K562 (cell line): ENCODE data around the gene LYPD6B. TPM values are rescaled to one million over a fixed set of nuclear protein-coding genes. Genes with fewer than 3 reads are reported as not detected.

ENCODE experiments used
- ATAC-seq: fragments of 200-7000 bp; cut with Tn5 transposase; 3 replicates; pipeline ENCODE4 v1.9.1; 2020; ENCODE audit warnings: moderate library complexity
- BruUV-seq: library from RNA; stranded (reverse); fragments of 400-500 nt; replicated peaks from 2 replicates; lab custom pipeline; 2021; lab: Mats Ljungman, UMichigan
- CTCF ChIA-PET: fragments of 300-600 bp; formaldehyde crosslinking; extraction: SDS; loops from one replicate; lab custom pipeline; 2021; ENCODE audit warnings: low intra/inter-chr PET ratio; lab: Yijun Ruan, JAX
- POLR2A ChIA-PET: fragments of 300-600, 350-650 bp; sonication (Branson Sonifier 250); formaldehyde crosslinking; extraction: SDS; loops from one replicate; lab custom pipeline; 2021; ENCODE audit warnings: antibody characterized with exemption, inconsistent platforms; lab: Yijun Ruan, JAX
- DNase-seq, 4 experiments: peaks; one replicate each; pipeline versions ENCODE4 v3.0.0 to v3.0.0-alpha.2; 2011 to 2018; ENCODE audit warnings: low spot score in 3 of 4, mixed read lengths in 3 of 4; ENCODE audit errors: extremely low read depth in 1 of 4
- FAIRE-seq: peaks from 2 replicates; lab custom pipeline; 2011; peaks lifted over from hg19 to GRCh38; lab: Jason Lieb, UNC
- H2AFZ ChIP-seq: 2 replicates; pipeline ENCODE4 v1.6.0; 2011; ENCODE audit warnings: low read depth, low read length, control low read depth, inconsistent platforms
- H3K27ac ChIP-seq: fragments of 200-600 bp; 3 replicates; pipeline ENCODE4 v1.8.0; 2011; ENCODE audit warnings: low read depth, mild to moderate bottlenecking, control low read depth, inconsistent platforms, low read length, moderate library complexity, mixed read lengths; ENCODE audit errors: extremely low read depth
- H3K27me3 ChIP-seq, 2 experiments: fragments of 300-600 bp in 1 of 2; 2 replicates in 1 of 2; 3 replicates in 1 of 2; pipeline versions ENCODE4 v1.6.0 to v1.8.0; 2011; ENCODE audit warnings: inconsistent platforms in 2 of 2, low read length in 2 of 2, mild to moderate bottlenecking in 1 of 2, mixed read lengths in 1 of 2, moderate library complexity in 1 of 2; ENCODE audit not compliant: control insufficient read depth in 2 of 2, insufficient read depth in 2 of 2
- H3K36me3 ChIP-seq: fragments of 300-600 bp; 3 replicates; pipeline ENCODE4 v1.8.0; 2011; ENCODE audit warnings: mild to moderate bottlenecking, low read length, inconsistent platforms; ENCODE audit not compliant: control insufficient read depth, insufficient read depth
- H3K4me1 ChIP-seq, 2 experiments: fragments of 200-600 bp in 1 of 2; replicated peaks in 1 of 2; 2 replicates in 1 of 2; 3 replicates in 1 of 2; pipeline versions ENCODE4 v1.5.1 to v1.8.0; 2011; ENCODE audit warnings: inconsistent platforms in 2 of 2, low read length in 2 of 2, mild to moderate bottlenecking in 1 of 2, mixed read lengths in 1 of 2, moderate library complexity in 1 of 2; ENCODE audit not compliant: control insufficient read depth in 2 of 2, insufficient read depth in 2 of 2
- H3K4me2 ChIP-seq: 2 replicates; pipeline ENCODE4 v1.6.1; 2011; ENCODE audit warnings: low read length, control low read depth, inconsistent platforms, mixed read lengths; ENCODE audit not compliant: insufficient read depth
- H3K4me3 ChIP-seq: fragments of 200-600 bp; sonication (generic), shearing (Covaris generic); 2 replicates; pipeline ENCODE4 v1.5.1; 2016; ENCODE audit warnings: control low read depth, inconsistent platforms
- H3K79me2 ChIP-seq: fragments of 200-600 bp; 3 replicates; pipeline ENCODE4 v1.8.0; 2011; ENCODE audit warnings: low read length, inconsistent platforms; ENCODE audit not compliant: control insufficient read depth, insufficient read depth
- H3K9ac ChIP-seq, 2 experiments: 2 replicates each; pipeline versions ENCODE4 v1.6.0 to v1.6.1; 2011; ENCODE audit warnings: low read depth in 2 of 2, low read length in 2 of 2, control low read depth in 1 of 2, inconsistent platforms in 1 of 2, mild to moderate bottlenecking in 1 of 2, mixed read lengths in 1 of 2; ENCODE audit not compliant: insufficient read depth in 1 of 2
- H3K9me1 ChIP-seq: one replicate; pipeline ENCODE4 v1.6.0; 2011; ENCODE audit warnings: inconsistent platforms, mild to moderate bottlenecking, low read length, moderate library complexity; ENCODE audit not compliant: control insufficient read depth, insufficient read depth
- H3K9me3 ChIP-seq: replicated peaks from 2 replicates; pipeline ENCODE4 v1.5.1; 2011; ENCODE audit warnings: low read depth, low read length, inconsistent platforms; ENCODE audit not compliant: control insufficient read depth, insufficient read depth
- H4K20me1 ChIP-seq: replicated peaks from 2 replicates; pipeline ENCODE4 v1.6.1; 2011; ENCODE audit warnings: low read length, inconsistent platforms, mixed read lengths; ENCODE audit not compliant: control insufficient read depth, insufficient read depth
- DACH1 ChIP-seq: fragments of 450-650 bp; IDR thresholded peaks from 2 replicates; pipeline ENCODE4 v1.6.1; 2018; ENCODE audit not compliant: partially characterized antibody
- ERF ChIP-seq: fragments of 450-650 bp; formaldehyde crosslinking; IDR thresholded peaks from 2 replicates; pipeline ENCODE4 v1.4.0; 2020; ENCODE audit warnings: mild to moderate bottlenecking, mixed read lengths
- ETS2 ChIP-seq: IDR thresholded peaks from 2 replicates; pipeline ENCODE4 v1.6.1; 2016; ENCODE audit warnings: borderline replicate concordance, missing genetic modification characterization, mild to moderate bottlenecking, moderate library complexity, missing compliant biosample characterization; ENCODE audit not compliant: poor library complexity, severe bottlenecking
- MECOM ChIP-seq: fragments of 250-450 bp; sonication (Bioruptor Pico); IDR thresholded peaks from 2 replicates; pipeline ENCODE4 v1.8.0; 2022; ENCODE audit warnings: inconsistent platforms
- MTA2 ChIP-seq: fragments of 450-650 bp; IDR thresholded peaks from 2 replicates; pipeline ENCODE4 v1.6.1; 2016; ENCODE audit warnings: low read depth
- POLR3A ChIP-seq: IDR thresholded peaks from 2 replicates; pipeline ENCODE4 v1.6.1; 2011; ENCODE audit warnings: borderline replicate concordance, mild to moderate bottlenecking, moderate library complexity; ENCODE audit not compliant: insufficient read length, insufficient read depth; ENCODE audit errors: extremely low read depth
- ZKSCAN1 ChIP-seq: fragments of 150-350 bp; IDR thresholded peaks from 2 replicates; pipeline ENCODE4 v1.6.1; 2016; ENCODE audit warnings: low read depth, low read length
- ZNF165 ChIP-seq: fragments of 250-450 bp; sonication (Bioruptor Pico); IDR thresholded peaks from 2 replicates; pipeline ENCODE4 v1.4.0; 2020; ENCODE audit warnings: borderline replicate concordance
- ZNF436 ChIP-seq: fragments of 250-450, 450-650 bp; sonication (Bioruptor Pico); formaldehyde crosslinking; IDR thresholded peaks from 2 replicates; pipeline ENCODE4 v1.7.0; 2020; ENCODE audit warnings: mild to moderate bottlenecking
- WGBS: fragments of 100-300 bp; shearing (Covaris generic); methylation state at CpG from one replicate; pipeline ENCODE4 v1.1.6; 2016; ENCODE audit warnings: low coverage, mixed read lengths; ENCODE audit not compliant: insufficient coverage; ENCODE audit errors: missing lambda C conversion rate; 5-methylcytosine and 5-hydroxymethylcytosine counted together
- in situ Hi-C: fragments of 300-500 bp; cut with MboI; formaldehyde crosslinking; loops from 4 replicates; pipeline ENCODE4 v1.15.0; 2018; ENCODE audit warnings: inconsistent platforms, mixed read lengths
- intact Hi-C: fragments of 100-400 bp; cut with micrococcal nuclease; formaldehyde crosslinking; loops from 2 replicates; pipeline ENCODE4 v1.14.2; 2022
- polyA plus RNA-seq, 8 experiments: library from polyadenylated mRNA; depleted of rRNA in 4 of 8; stranded (reverse) in 5 of 8; unstranded in 3 of 8; fragments of >200 nt; fragmentation: Nextera tagmentation in 2 of 8; fragmentation: Illumina TruSeq in 1 of 8; extraction: Ambion mirVana in 2 of 8; extraction: Trizol in 1 of 8; gene quantifications; 2 replicates each; pipeline versions ENCODE4 v1.2.1 to v1.2.3, GENCODE V29; 2011 to 2014; ENCODE audit warnings: inconsistent platforms in 1 of 8, missing spikeins in 1 of 8
- total RNA-seq, 7 experiments: library from RNA; depleted of rRNA in 6 of 7; stranded (reverse); fragments of >200 nt in 6 of 7; fragmentation: Illumina TruSeq in 2 of 7; extraction: Trizol in 2 of 7; gene quantifications; 2 replicates each; pipeline versions ENCODE4 v1.2.1 to v1.2.3, GENCODE V29; 2011 to 2021; ENCODE audit warnings: low replicate concordance in 1 of 7

The LYPD6B gene
- total and polyA plus RNA-seq, 9 of the 15 experiments (the other 6 are each of a cell fraction or from before 2014, with no cell fraction given): not detected

DNA sequence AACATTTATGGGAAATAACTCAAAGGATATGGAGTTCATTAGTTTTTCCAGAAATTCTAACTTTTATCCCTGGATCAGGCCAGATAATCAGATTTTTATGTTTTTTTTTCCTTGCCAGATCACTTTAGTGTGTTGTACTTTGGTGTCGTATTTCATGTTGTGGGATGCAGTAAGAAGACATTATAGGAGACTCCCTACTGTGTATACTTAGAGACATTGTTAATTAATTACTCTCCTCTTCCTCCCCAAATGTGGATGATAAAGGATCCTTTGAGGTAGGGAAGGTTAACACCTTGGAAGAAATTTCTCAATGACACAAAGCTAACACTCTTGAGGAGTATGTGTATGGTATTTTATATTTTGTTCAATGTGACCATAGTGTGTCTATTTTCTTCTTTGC, 120.5 kb downstream of the LYPD6B start:
- FAIRE-seq (no peak), DNase-seq (no peak), ATAC-seq (no peak)
- no peak overlapping the region for H3K27ac ChIP-seq
- WGBS: 4% methylated on average over 1 of the region's 1 CpG
- no peaks in the 10 kb centered on the region for H3K9me1 ChIP-seq
- in situ Hi-C loops (no loop called here), intact Hi-C loops (no loop called here)
- TF ChIP-seq ZNF165 (CRISPR knock-in tag) (no peak), MECOM (CRISPR knock-in tag) (no peak), POLR3A (no peak), ZKSCAN1 (no peak)
- H2AFZ ChIP-seq: no peak overlapping the region
- no peaks in the 10 kb centered on the region for H4K20me1 ChIP-seq
- CTCF ChIA-PET: no interaction called here
- no peaks in the 10 kb centered on the region for H3K79me2 ChIP-seq
- no peaks in the 10 kb centered on the region for H3K4me1 ChIP-seq
- no peak overlapping the region for H3K4me2 ChIP-seq
- no peak overlapping the region for H3K4me3 ChIP-seq
- POLR2A ChIA-PET: interaction anchor here (0.6 kb wide), 1 partner anchor 30 kb away, joined by 5 read pairs; no protein-coding TSS in a partner anchor
- no TSS peak for BruUV-seq
- no peaks in the 10 kb centered on the region for H3K9me3 ChIP-seq
- H3K27me3 ChIP-seq: no peaks in the 10 kb centered on the region
- no peaks in the 10 kb centered on the region for H3K36me3 ChIP-seq
- no peak overlapping the region for H3K9ac ChIP-seq

DNA sequence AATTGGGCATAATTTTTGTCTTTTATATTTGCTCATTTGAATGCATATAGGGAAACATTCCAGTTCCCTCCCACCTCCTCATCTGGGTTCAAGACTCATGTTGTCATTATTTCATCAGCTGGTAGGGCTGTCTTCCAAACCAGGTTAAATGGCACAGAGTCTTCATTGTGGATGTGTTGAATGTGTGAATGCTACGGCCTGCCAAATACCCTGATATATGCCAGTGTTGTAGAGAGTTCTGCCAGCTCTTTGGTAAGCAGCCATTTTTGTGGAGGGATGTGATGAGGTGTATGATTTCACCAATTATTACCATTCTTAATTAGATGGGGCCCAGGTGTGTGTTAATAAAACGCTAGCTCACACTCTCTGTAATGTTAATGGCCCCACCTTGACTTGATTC, 121.7 kb downstream of the LYPD6B start:
- no peak for ATAC-seq

More for the DNA sequence above, 121.7 kb downstream of the LYPD6B start:
- Histone ChIP-seq H3K4me2 (no peak overlapping the region), H3K36me3 (no peaks in the 10 kb centered on the region), H3K9me3 (no peaks in the 10 kb centered on the region), H3K4me1 (no peaks in the 10 kb centered on the region), H3K9ac (no peak overlapping the region), H3K27ac (no peak overlapping the region)
- POLR2A ChIA-PET: no interaction called here
- no TSS peak for BruUV-seq
- FAIRE-seq: no peak
- intact Hi-C loops: no loop called here
- TF ChIP-seq MTA2 (no peak), ERF (CRISPR knock-in tag) (no peak), ZNF436 (CRISPR knock-in tag) (no peak), DACH1 (no peak), ETS2 (tag) (no peak)
- TF ChIP-seq, all 486 proteins: peak for 0
- DNase-seq: no peak
- in situ Hi-C loops: no loop called here
- H4K20me1 ChIP-seq: no peaks in the 10 kb centered on the region
- CTCF ChIA-PET: no interaction called here
- no peak overlapping the region for H3K4me3 ChIP-seq
- H2AFZ ChIP-seq: no peak overlapping the region
- WGBS: 5% methylated on average over 2 of the region's 2 CpGs
- H3K79me2 ChIP-seq: no peaks in the 10 kb centered on the region
- H3K9me1 ChIP-seq: no peaks in the 10 kb centered on the region
- no peaks in the 10 kb centered on the region for H3K27me3 ChIP-seq
